Upper lobe of left lung (tissue), 6 donors: ENCODE data around the gene MRPS34. TPM values are rescaled to one million over a fixed set of nuclear protein-coding genes. Genes with fewer than 3 reads are reported as not detected.

Experiments used
- ATAC-seq, 2 donors: fragments of 200-7000 bp; cut with Tn5 transposase; one replicate each; pipeline ENCODE4 v1.9.1; 2022; ENCODE audit warnings: mild to moderate bottlenecking in 2 of 2, moderate library complexity in 2 of 2; ENCODE audit not compliant: low FRiP score in 2 of 2
- DNase-seq, 2 donors: peaks; one replicate each; pipeline ENCODE4 v3.0.0-alpha.2; 2019 to 2020
- H3K27ac ChIP-seq, 4 donors: fragments of 200-600 bp; sonication (generic); one replicate each; pipeline ENCODE4 v1.5.1; 2016 to 2019
- H3K27me3 ChIP-seq, 4 donors: fragments of 200-600 bp; sonication (generic); one replicate each; pipeline ENCODE4 v1.5.1; 2017 to 2019
- H3K36me3 ChIP-seq, 4 donors: fragments of 200-600 bp; sonication (generic); one replicate each; pipeline ENCODE4 v1.5.1; 2016 to 2019
- H3K4me1 ChIP-seq, 4 donors: fragments of 200-600 bp; sonication (generic); one replicate each; pipeline ENCODE4 v1.5.1; 2018 to 2019
- H3K4me3 ChIP-seq, 4 donors: fragments of 200-600 bp; sonication (generic); one replicate each; pipeline ENCODE4 v1.5.1; 2017 to 2019; ENCODE audit warnings: mild to moderate bottlenecking in 2 of 4, moderate library complexity in 1 of 4
- H3K9me3 ChIP-seq, 4 donors: fragments of 200-600 bp; sonication (generic); one replicate each; pipeline ENCODE4 v1.5.1; 2018 to 2019
- EP300 ChIP-seq, 4 donors: sonication (generic); formaldehyde crosslinking; IDR thresholded peaks; one replicate each; pipeline ENCODE4 v1.5.1; 2017; ENCODE audit warnings: antibody characterized with exemption in 4 of 4, control low read depth in 2 of 4
- POLR2A ChIP-seq, 4 donors: fragments of 450-650 bp; IDR thresholded peaks; one replicate each; pipeline ENCODE4 v1.5.1; 2016 to 2017; ENCODE audit warnings: antibody characterized with exemption in 4 of 4, mild to moderate bottlenecking in 2 of 4
- POLR2AphosphoS5 ChIP-seq, 2 donors: sonication (generic); formaldehyde crosslinking; IDR thresholded peaks; one replicate each; pipeline ENCODE4 v1.5.1; 2017; ENCODE audit warnings: antibody characterized with exemption in 2 of 2
- WGBS, 2 donors: methylation state at CpG; one replicate each; pipeline ENCODE4 v1.1.5; 2017 to 2018; 5-methylcytosine and 5-hydroxymethylcytosine counted together
- total RNA-seq, 6 donors: library from RNA; depleted of rRNA in 4 of 6; stranded (reverse); fragments of >200 nt in 4 of 6; gene quantifications; one replicate each; pipeline versions ENCODE4 v1.1.0 to v1.2.1, GENCODE V29; 2016 to 2021
- TF ChIP-seq, protein P1 (sequence below), 6 experiments: fragments of 450-650 bp in 4 of 6; fragments of 200-600 bp in 2 of 6; sonication (generic) in 2 of 6; IDR thresholded peaks; one replicate each; pipeline ENCODE4 v1.5.1; 2016 to 2019; ENCODE audit warnings: antibody characterized with exemption in 6 of 6
- donor health status: DM: no; HTN: no; CAD: no; lungs with moderate emphysema.
- donor health status: DM: no; HTN: yes; CAD: no; lungs with severe emphysema.

MRPS34 gene
- 10 to 100 TPM; 49.2 to 91.7 (median 69.8) TPM for total RNA-seq

DNA sequence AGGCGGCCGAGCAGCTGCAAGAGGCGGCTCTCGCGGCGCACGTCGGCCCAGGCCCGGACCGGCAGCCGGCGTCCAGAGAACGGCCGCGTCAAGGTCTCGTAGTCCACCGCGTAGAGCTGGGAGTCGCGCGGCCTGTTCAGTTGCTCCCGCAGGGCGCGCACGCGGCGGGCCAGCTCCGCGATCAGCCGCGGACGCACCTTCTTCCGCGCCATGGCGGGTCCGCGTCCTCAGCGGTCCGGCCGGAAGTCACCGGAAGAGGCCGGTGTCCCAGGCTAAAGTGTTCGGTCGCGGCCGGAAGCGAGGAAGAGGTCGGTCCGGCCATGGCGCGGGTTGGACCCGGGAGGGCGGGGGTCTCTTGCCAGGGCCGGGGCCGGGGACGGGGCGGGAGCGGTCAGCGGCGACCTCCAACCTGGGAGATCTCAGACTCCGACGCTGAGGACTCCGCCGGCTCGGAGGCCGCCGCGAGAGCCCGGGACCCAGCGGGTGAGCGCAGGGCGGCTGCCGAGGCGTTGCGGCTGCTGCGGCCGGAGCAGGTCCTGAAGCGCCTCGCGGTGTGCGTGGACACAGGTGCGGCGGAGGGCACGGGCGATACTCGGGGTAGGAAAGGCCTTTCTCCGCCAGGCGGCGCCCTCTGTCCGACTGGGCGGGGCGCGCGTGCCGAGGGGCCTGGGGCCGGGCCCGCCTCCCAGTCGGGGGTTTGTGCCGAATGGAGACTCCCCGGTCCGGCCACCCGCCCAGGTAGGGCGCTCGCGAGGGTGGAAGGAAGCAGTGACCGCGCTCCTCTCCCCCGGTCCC is at the start of gene MRPS34:
TSS of gene MRPS34 (minus strand) at position 227 of the 795 bp plus-strand sequence. CDS start at position 212, 15 bp downstream.
- peak within 1 kb of the TSS; percentile 89 to 98 (median 94) for H3K27ac ChIP-seq
- peaks cover 31 to 52% (median 37%) of the 10 kb centered on the region in 4 donors for H3K4me1 ChIP-seq
- peaks cover 12 to 51% (median 38%) of the 10 kb centered on the region in 4 donors for H3K36me3 ChIP-seq
- WGBS, 2 donors, result 0 to 1% methylated on average over 28 to 33 of the region's 108 CpGs
- peak; percentile 85 to 88 for ATAC-seq
- H3K4me3 ChIP-seq, result peak within 1 kb of the TSS; percentile 74 to 99 (median 98)
- H3K9me3 ChIP-seq, result no peaks in the 10 kb centered on the region
- H3K27me3 ChIP-seq, result no peaks in the 10 kb centered on the region
- no peak for TF ChIP-seq EP300 (IDR thresholded peaks at IDR 0.05)
- TF ChIP-seq POLR2AphosphoS5 (IDR thresholded peaks at IDR 0.05), result peak; percentile 84 to 89
- TF ChIP-seq, protein P1, sequence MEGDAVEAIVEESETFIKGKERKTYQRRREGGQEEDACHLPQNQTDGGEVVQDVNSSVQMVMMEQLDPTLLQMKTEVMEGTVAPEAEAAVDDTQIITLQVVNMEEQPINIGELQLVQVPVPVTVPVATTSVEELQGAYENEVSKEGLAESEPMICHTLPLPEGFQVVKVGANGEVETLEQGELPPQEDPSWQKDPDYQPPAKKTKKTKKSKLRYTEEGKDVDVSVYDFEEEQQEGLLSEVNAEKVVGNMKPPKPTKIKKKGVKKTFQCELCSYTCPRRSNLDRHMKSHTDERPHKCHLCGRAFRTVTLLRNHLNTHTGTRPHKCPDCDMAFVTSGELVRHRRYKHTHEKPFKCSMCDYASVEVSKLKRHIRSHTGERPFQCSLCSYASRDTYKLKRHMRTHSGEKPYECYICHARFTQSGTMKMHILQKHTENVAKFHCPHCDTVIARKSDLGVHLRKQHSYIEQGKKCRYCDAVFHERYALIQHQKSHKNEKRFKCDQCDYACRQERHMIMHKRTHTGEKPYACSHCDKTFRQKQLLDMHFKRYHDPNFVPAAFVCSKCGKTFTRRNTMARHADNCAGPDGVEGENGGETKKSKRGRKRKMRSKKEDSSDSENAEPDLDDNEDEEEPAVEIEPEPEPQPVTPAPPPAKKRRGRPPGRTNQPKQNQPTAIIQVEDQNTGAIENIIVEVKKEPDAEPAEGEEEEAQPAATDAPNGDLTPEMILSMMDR (IDR thresholded peaks at IDR 0.05), result peak; percentile 73 to 95 (median 94)
- TF ChIP-seq POLR2A (IDR thresholded peaks at IDR 0.05), result peak in 3 of 4 donors; percentile 26 to 85 (median 39)
- DNase-seq, result peak; percentile 84 to 95

DNA sequence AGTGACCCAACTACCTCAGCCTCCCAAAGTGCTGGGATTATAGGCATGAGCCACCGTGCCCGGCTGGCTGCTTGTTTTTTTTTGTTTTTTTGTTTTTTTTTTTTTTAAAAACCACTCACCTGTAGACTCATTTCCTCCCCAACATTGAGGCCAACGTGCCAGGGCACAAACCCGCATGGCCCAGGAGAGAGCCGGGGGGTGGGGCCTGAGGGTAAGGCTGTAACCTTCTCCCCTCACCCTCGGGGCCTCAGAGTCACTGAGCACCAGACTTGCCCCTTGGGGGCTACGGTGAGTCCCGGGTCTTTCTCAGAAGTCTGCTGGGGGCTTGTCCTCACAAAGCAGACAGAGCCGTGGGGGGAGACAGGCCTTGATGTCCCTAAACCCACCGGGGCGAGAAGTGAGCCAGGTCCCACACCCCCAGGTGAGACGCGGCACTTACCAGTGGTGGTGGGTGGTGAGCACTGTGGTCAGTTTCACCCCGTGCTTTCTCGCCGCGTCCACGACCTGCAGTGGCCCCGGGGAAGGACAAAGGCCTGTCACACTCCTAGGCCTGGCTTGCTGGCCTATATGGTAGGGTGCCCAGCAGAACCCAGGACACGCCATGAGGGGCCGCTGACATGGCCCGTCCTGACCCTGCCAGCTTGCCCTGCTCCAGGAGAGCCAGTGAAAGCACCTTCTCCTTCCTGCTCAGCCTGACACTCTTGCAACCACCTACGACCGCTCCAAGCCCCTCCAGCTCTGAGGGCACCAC is 49.1 kb upstream of the MRPS34 start:
- WGBS, 2 donors, result 94 to 97% methylated on average over 24 of the region's 24 CpGs
- TF ChIP-seq, protein P1 (IDR thresholded peaks at IDR 0.05), result no peak
- TF ChIP-seq EP300 (IDR thresholded peaks at IDR 0.05) (no peak), POLR2A (IDR thresholded peaks at IDR 0.05) (no peak), POLR2AphosphoS5 (IDR thresholded peaks at IDR 0.05) (no peak)
- DNase-seq, result peak in 1 of 2 donors; percentile 72
- no peak for ATAC-seq
- Histone ChIP-seq H3K4me1 (peaks cover 13 to 27% (median 14%) of the 10 kb centered on the region in 4 donors), H3K36me3 (peaks cover 18 to 60% (median 49%) of the 10 kb centered on the region in 4 donors), H3K27me3 (no peaks in the 10 kb centered on the region), H3K4me3 (no peak overlapping the region), H3K27ac (no peak overlapping the region), H3K9me3 (no peaks in the 10 kb centered on the region)

DNA sequence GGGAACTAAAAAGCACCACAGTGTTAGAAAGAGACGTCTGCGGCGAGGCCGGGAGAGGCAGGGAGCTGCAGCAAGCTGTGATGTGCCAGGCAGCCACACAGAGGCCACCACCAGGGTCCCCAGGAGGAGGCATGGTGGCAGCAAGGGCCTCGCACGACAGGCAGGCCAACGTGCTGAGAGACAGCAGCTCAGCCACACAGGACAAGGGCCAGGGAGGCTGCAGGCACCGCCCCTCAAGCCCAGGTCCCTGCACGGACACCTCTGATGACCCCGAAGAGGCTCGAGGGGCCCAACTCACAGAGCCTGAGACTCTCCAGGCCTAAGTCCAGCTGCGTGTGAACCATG is 48.0 kb upstream of the MRPS34 start:
- peaks cover 25 to 71% (median 60%) of the 10 kb centered on the region in 4 donors for H3K36me3 ChIP-seq
- 93 to 96% methylated on average over 7 to 12 of the region's 12 CpGs for WGBS, 2 donors

DNA sequence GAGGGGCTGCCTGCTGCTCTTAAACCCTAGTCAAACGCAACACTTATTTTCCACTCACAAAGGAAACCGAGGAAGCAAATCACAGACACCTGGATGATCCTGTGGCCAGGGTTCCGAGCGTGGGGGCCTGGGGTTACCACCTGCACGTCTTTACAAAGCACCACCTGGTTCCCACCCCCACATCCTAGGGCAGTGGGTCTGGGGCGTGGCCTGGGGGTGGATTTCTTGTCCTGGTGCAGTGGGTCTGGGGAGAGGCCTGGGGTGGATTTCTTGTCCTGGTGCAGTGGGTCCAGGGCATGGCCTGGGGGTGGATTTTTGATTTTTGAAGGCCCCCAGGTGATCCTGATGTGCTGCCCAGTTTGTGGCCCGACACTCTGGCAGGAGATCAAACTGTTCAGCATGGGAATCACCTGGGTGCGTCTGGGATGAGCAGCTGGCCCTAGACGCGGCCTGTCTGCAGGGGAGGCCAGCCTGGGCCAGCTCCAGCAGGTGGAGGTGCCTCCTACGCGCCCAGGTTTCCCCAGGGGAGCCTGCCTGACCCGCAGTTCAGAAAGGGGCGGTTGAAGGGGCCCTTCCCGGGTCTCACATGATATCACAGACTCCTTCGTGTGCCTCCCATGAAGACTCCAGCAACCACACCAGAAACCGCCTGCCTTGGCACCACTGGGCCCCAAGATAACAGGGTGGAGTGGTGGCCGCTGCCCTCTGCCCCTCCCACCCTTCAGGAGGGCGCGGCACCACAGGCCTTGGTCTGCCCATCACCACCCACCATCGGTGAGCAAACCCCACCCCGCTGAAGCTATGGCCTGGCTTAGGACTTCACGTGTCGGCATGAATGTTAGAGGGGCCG is 47.4 kb upstream of the MRPS34 start:
- 89 to 93% methylated on average over 11 to 16 of the region's 25 CpGs for WGBS, 2 donors
- Histone ChIP-seq H3K36me3 (peaks cover 25 to 77% (median 65%) of the 10 kb centered on the region in 4 donors), H3K4me3 (no peak overlapping the region), H3K4me1 (peaks cover 8 to 16% (median 9%) of the 10 kb centered on the region in 4 donors), H3K9me3 (no peaks in the 10 kb centered on the region), H3K27ac (no peak overlapping the region), H3K27me3 (no peaks in the 10 kb centered on the region)
- TF ChIP-seq EP300 (IDR thresholded peaks at IDR 0.05), result no peak
- TF ChIP-seq, protein P1 (IDR thresholded peaks at IDR 0.05), result no peak
- no peak for TF ChIP-seq POLR2AphosphoS5 (IDR thresholded peaks at IDR 0.05)
- no peak for TF ChIP-seq POLR2A (IDR thresholded peaks at IDR 0.05)
- ATAC-seq (no peak), DNase-seq (no peak)

More for the DNA sequence above, 48.0 kb upstream of the MRPS34 start:
- no peak overlapping the region for H3K4me3 ChIP-seq
- no peaks in the 10 kb centered on the region for H3K27me3 ChIP-seq
- no peak for ATAC-seq
- no peaks in the 10 kb centered on the region for H3K9me3 ChIP-seq
- TF ChIP-seq POLR2A (IDR thresholded peaks at IDR 0.05) (no peak), EP300 (IDR thresholded peaks at IDR 0.05) (no peak), POLR2AphosphoS5 (IDR thresholded peaks at IDR 0.05) (no peak)
- TF ChIP-seq, protein P1 (IDR thresholded peaks at IDR 0.05), result no peak
- DNase-seq, result peak in 1 of 2 donors; percentile 72
- peaks cover 13 to 22% (median 14%) of the 10 kb centered on the region in 4 donors for H3K4me1 ChIP-seq
- no peak overlapping the region for H3K27ac ChIP-seq
